Osteocyte (in vitro differentiated cells): ENCODE measurements around the gene FBXL7. TPM values are rescaled to one million over a fixed set of nuclear protein-coding genes. Genes with fewer than 3 reads are reported as not detected.
A peak's percentile ranks its signal among the peaks of the same experiment; 100 is the strongest.

Experiments used
- DNase-seq: peaks from one replicate; pipeline ENCODE4 v3.0.0; 2021; ENCODE audit warnings: mixed read lengths; ENCODE audit not compliant: unreplicated experiment; ENCODE audit errors: extremely low spot score
- H3K27ac Mint-ChIP-seq: one replicate; pipeline ENCODE4 v1.8.0; 2021; ENCODE audit warnings: mild to moderate bottlenecking, mixed read lengths; ENCODE audit not compliant: unreplicated experiment
- H3K27me3 Mint-ChIP-seq: one replicate; pipeline ENCODE4 v1.8.0; 2021; ENCODE audit warnings: mixed read lengths; ENCODE audit not compliant: unreplicated experiment
- H3K36me3 Mint-ChIP-seq: one replicate; pipeline ENCODE4 v1.8.0; 2021; ENCODE audit warnings: mixed read lengths; ENCODE audit not compliant: unreplicated experiment
- H3K4me1 Mint-ChIP-seq: one replicate; pipeline ENCODE4 v1.8.0; 2021; ENCODE audit warnings: mixed read lengths; ENCODE audit not compliant: unreplicated experiment
- H3K4me3 Mint-ChIP-seq: one replicate; pipeline ENCODE4 v1.8.0; 2021; ENCODE audit warnings: mild to moderate bottlenecking, moderate library complexity, mixed read lengths; ENCODE audit not compliant: unreplicated experiment
- H3K9me3 Mint-ChIP-seq: one replicate; pipeline ENCODE4 v1.8.0; 2021; ENCODE audit warnings: mixed read lengths; ENCODE audit not compliant: unreplicated experiment
- total RNA-seq: library from RNA; stranded (reverse); gene quantifications from 2 replicates; pipeline ENCODE4 v1.2.1, GENCODE V29; 2021
- TF ChIP-seq, protein P1 (sequence below): fragments of 200-600 bp; sonication (generic); IDR thresholded peaks from 2 replicates; pipeline ENCODE4 v1.5.0; 2021; ENCODE audit warnings: antibody characterized with exemption, mild to moderate bottlenecking, moderate library complexity

Gene FBXL7
- total RNA-seq, 1 donor from 2014 or later, result 28.4 TPM

DNA sequence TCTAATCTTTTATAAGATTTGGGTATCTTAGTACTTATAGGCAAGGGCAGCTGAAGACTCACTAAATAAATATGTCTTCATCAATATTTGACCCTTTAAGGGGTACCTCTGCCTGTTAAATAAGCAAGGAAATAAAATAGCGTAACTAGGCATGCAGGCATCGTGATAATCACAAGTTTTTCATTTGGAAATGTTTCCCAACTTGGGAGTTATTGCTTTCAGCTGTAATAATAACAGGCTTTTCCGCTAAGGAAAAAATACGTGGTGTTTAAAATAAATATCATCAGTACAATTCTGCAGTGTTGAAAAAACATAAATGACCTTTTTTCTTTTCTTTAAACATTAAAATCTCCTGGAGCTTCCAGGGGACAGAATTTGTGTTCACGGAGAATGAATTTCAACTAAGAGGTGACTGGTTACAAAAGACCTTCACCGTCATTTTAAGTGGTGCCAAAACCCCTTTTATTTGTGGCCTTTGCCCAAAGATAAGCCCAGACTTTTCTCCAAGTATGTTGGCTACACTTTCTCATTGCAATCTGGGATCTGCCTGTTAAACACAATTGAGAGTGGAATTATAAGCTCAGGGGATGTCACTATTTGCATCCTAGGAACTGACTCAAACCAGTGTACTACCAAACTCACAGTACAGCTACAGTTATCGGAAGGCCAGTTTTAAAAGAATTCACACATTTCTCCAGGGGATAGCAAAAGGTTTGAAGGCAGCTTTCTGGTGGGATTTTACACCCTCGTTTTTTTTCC, 218.6 kb downstream of the FBXL7 start:
- peaks cover 55% of the 10 kb centered on the region for H3K4me1 Mint-ChIP-seq
- H3K27ac Mint-ChIP-seq, result peak overlapping the region; percentile 86
- no peaks in the 10 kb centered on the region for H3K9me3 Mint-ChIP-seq
- H3K4me3 Mint-ChIP-seq, result peak overlapping the region; percentile 62
- no peak for DNase-seq
- TF ChIP-seq, protein P1, sequence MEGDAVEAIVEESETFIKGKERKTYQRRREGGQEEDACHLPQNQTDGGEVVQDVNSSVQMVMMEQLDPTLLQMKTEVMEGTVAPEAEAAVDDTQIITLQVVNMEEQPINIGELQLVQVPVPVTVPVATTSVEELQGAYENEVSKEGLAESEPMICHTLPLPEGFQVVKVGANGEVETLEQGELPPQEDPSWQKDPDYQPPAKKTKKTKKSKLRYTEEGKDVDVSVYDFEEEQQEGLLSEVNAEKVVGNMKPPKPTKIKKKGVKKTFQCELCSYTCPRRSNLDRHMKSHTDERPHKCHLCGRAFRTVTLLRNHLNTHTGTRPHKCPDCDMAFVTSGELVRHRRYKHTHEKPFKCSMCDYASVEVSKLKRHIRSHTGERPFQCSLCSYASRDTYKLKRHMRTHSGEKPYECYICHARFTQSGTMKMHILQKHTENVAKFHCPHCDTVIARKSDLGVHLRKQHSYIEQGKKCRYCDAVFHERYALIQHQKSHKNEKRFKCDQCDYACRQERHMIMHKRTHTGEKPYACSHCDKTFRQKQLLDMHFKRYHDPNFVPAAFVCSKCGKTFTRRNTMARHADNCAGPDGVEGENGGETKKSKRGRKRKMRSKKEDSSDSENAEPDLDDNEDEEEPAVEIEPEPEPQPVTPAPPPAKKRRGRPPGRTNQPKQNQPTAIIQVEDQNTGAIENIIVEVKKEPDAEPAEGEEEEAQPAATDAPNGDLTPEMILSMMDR, result no peak
- no peaks in the 10 kb centered on the region for H3K36me3 Mint-ChIP-seq
- H3K27me3 Mint-ChIP-seq, result no peaks in the 10 kb centered on the region

DNA sequence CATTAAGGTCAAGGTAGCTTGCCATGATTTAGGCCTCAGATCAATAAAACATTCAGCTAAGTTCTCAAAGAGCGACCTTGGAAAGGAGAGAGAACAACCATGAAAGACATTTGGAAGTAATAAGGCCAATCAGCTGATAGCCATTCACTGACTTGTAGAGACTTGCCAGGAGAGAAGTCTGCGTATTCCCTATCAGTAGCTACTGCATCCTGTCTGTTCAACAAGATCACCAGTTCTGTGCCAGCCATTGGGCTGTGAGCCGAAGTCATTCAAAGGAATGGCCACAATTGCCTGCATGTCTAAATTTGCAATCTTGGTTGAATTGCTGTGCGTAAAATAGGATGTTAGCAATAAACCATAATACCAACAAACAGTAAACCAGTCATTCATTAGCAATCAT, 219.8 kb downstream of the FBXL7 start:
- Mint-ChIP-seq H3K9me3 (peaks cover 1% of the 10 kb centered on the region), H3K4me3 (no peak overlapping the region)

GRCh38 chr5:15720515-15720914, 220.5 kb downstream of the FBXL7 start:
- Mint-ChIP-seq H3K36me3 (peaks cover 7% of the 10 kb centered on the region), H3K4me3 (no peak overlapping the region), H3K27ac (no peak overlapping the region), H3K4me1 (peaks cover 50% of the 10 kb centered on the region), H3K9me3 (peaks cover 8% of the 10 kb centered on the region), H3K27me3 (no peaks in the 10 kb centered on the region)
- TF ChIP-seq, protein P1, result no peak
- DNase-seq, result no peak

More for the DNA sequence above, 219.8 kb downstream of the FBXL7 start:
- Mint-ChIP-seq H3K4me1 (peaks cover 54% of the 10 kb centered on the region), H3K36me3 (peaks cover under 1% of the 10 kb centered on the region), H3K27me3 (no peaks in the 10 kb centered on the region), H3K27ac (peak overlapping the region; percentile 86)
- TF ChIP-seq, protein P1, result no peak
- DNase-seq, result no peak

GRCh38 chr5:15722305-15722704, 222.3 kb downstream of the FBXL7 start:
- H3K36me3 Mint-ChIP-seq, result peaks cover 9% of the 10 kb centered on the region
- peaks cover 34% of the 10 kb centered on the region for H3K4me1 Mint-ChIP-seq
- no peaks in the 10 kb centered on the region for H3K27me3 Mint-ChIP-seq
- H3K9me3 Mint-ChIP-seq, result peaks cover 19% of the 10 kb centered on the region
- H3K4me3 Mint-ChIP-seq, result no peak overlapping the region
- TF ChIP-seq, protein P1, result no peak
- no peak for DNase-seq
- H3K27ac Mint-ChIP-seq, result no peak overlapping the region

DNA sequence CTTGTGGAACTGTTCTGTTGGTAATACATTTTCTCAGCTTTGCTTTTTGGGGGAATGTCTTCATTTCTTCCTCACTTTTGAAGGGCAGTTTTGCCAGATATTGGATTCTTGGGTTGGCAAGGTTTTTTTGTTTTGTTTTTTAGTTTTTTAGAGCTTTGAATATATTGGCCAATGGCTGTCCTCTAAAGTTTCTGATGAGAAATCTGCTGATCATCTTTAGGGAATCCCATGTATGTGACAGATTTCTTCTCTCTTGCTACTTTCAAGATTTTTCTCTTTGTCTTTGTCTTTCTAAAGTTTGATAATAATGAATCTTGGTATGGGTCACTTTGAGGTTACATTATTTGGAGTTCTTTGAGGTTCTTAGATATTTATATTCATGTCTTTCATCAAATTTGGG, 227.4 kb downstream of the FBXL7 start:
- H3K4me3 Mint-ChIP-seq, result no peak overlapping the region
- no peaks in the 10 kb centered on the region for H3K4me1 Mint-ChIP-seq
- H3K9me3 Mint-ChIP-seq, result peaks cover 46% of the 10 kb centered on the region
- TF ChIP-seq, protein P1, result no peak
- peaks cover 18% of the 10 kb centered on the region for H3K36me3 Mint-ChIP-seq
- DNase-seq, result no peak
- no peaks in the 10 kb centered on the region for H3K27me3 Mint-ChIP-seq
- H3K27ac Mint-ChIP-seq, result no peak overlapping the region
